ENCODE results near the gene THADA. TPM values are rescaled to one million over a fixed set of nuclear protein-coding genes. Genes with fewer than 3 reads are reported as not detected.
A peak's percentile ranks its signal among the peaks of the same experiment; 100 is the strongest.

THADA gene
- total and polyA plus RNA-seq, 8 donors = 9.4 to 25.1 (median 18.2) TPM

GRCh38 chr2:43230351-43230885, 365.4 kb downstream of the THADA start:
- no peak for TF ChIP-seq CTCF (IDR thresholded peaks at IDR 0.05)
- ATAC-seq (no peak), FAIRE-seq (no peak), DNase-seq (no peak)
- Histone ChIP-seq H3K27ac (no peak overlapping the region), H3K4me1 (peaks cover 17 to 21% (median 18%) of the 10 kb centered on the region in 3 donors), H3K4me3 (no peak overlapping the region), H3K9me3 (no peaks in the 10 kb centered on the region), H3K36me3 (peaks cover 0 to 10% (median under 1%) of the 10 kb centered on the region in 3 donors), H3K27me3 (no peaks in the 10 kb centered on the region)
- 87 to 92% methylated on average over 4 of the region's 4 CpGs for WGBS, 2 donors
- intact Hi-C loops (cut with DNase I) = loop anchor here (5.0 to 10.0 kb wide), 5 partner anchors 244 to 396 kb away; no protein-coding TSS in a partner anchor

- Histone ChIP-seq H3K27me3 (no peaks in the 10 kb centered on the region), H3K9me3 (no peaks in the 10 kb centered on the region), H3K36me3 (peaks cover 0 to 24% (median 10%) of the 10 kb centered on the region in 3 donors), H3K27ac (peak overlapping the region; percentile 86 to 98 (median 96)), H3K4me1 (peaks cover 17 to 21% (median 18%) of the 10 kb centered on the region in 3 donors), H3K4me3 (no peak overlapping the region)
- FAIRE-seq (no peak), DNase-seq (no peak), ATAC-seq (no peak)
- no peak for TF ChIP-seq CTCF (IDR thresholded peaks at IDR 0.05)
- WGBS, 2 donors = 26 to 38% methylated on average over 6 of the region's 6 CpGs
- intact Hi-C loops (cut with DNase I) = loop anchor here in 1 of 3 donors (5.0 to 10.0 kb wide), 2 partner anchors 94 to 252 kb away; no protein-coding TSS in a partner anchor
These were observed 366.8 kb downstream of the THADA start for GRCh38 chr2:43228756-43229659.

- TF ChIP-seq CTCF (IDR thresholded peaks at IDR 0.05) = no peak
- ATAC-seq (no peak), FAIRE-seq (no peak), DNase-seq (peak in 1 of 6 donors; percentile 21)
- 13 to 20% methylated on average over 2 of the region's 2 CpGs for WGBS, 2 donors
- peaks cover 0 to 30% (median 10%) of the 10 kb centered on the region in 3 donors for H3K36me3 ChIP-seq
- H3K4me3 ChIP-seq = peak overlapping the region in 2 of 4 donors; percentile 87 to 98
- peaks cover 17 to 21% (median 19%) of the 10 kb centered on the region in 3 donors for H3K4me1 ChIP-seq
- H3K27ac ChIP-seq = peak overlapping the region; percentile 86 to 98 (median 96)
- H3K9me3 ChIP-seq = no peaks in the 10 kb centered on the region
- intact Hi-C loops (cut with DNase I) = loop anchor here in 1 of 3 donors (5.0 to 10.0 kb wide), 2 partner anchors 94 to 251 kb away; no protein-coding TSS in a partner anchor
- H3K27me3 ChIP-seq = no peaks in the 10 kb centered on the region
These were observed 367.5 kb downstream of the THADA start for GRCh38 chr2:43228321-43228751.

- DNase-seq (no peak), ATAC-seq (peak in 1 of 4 donors; percentile 0), FAIRE-seq (no peak)
- WGBS, 2 donors = 2 to 5% methylated on average over 10 of the region's 10 CpGs
- Histone ChIP-seq H3K27me3 (no peaks in the 10 kb centered on the region), H3K36me3 (peaks cover 0 to 35% (median 14%) of the 10 kb centered on the region in 3 donors), H3K4me3 (peak overlapping the region; percentile 81 to 98 (median 92)), H3K27ac (peak overlapping the region; percentile 86 to 98 (median 96)), H3K4me1 (peaks cover 17 to 21% (median 21%) of the 10 kb centered on the region in 3 donors), H3K9me3 (no peaks in the 10 kb centered on the region)
- intact Hi-C loops (cut with DNase I) = loop anchor here in 1 of 3 donors (5.0 to 10.0 kb wide), 2 partner anchors 93 to 251 kb away; no protein-coding TSS in a partner anchor
- TF ChIP-seq CTCF (IDR thresholded peaks at IDR 0.05) = no peak
These were observed 368.0 kb downstream of the THADA start for GRCh38 chr2:43227830-43228281.

Data from pancreas (tissue), 10 donors.